ENCODE measurements around the gene USP36. TPM values are rescaled to one million over a fixed set of nuclear protein-coding genes. Genes with fewer than 3 reads are reported as not detected.
"Not testable (repeated sequence)": the region's sequence is repeated elsewhere in the genome, so short reads cannot be mapped to it uniquely, and the experiment has no call there.

USP36 gene
- polyA plus RNA-seq, 3 donors from 2014 or later: 9.6 to 31.7 (median 22.7) TPM

DNA sequence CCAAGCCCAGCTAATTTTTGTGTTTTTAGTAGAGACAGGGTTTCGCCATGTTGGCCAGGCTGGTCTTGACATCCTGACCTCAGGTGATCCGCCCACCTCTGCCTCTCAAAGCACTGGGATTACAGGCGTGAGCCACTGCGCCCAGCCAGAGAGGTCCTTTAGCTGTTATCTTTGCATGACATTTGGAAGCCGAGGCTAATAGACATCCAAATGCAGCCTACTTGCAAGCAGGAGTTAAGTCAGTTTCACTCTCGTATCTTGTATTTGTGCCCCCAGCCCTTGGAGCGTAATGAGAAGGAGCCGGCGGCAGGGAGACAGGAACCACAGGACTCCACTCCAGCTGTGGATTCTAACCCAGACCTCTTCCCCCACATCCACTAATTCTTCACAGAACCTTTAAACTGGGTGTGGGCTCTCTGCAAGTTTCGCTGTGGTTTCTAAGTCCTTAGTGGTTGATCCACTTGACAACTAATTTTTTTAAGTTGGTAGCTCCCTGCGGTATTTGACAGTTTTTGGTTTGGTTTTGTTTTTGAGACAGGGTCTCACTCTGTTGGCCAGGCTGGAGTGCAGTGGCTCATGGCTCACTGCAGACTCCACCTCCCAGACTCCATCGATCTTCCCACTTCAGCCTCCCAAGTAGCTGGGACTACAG lies 55.5 kb downstream of the USP36 start:
- H3K4me1 Mint-ChIP-seq: peaks cover 72 to 74% of the 10 kb centered on the region in 2 donors
- peak; percentile 79 to 81 (median 81) for DNase-seq

DNA sequence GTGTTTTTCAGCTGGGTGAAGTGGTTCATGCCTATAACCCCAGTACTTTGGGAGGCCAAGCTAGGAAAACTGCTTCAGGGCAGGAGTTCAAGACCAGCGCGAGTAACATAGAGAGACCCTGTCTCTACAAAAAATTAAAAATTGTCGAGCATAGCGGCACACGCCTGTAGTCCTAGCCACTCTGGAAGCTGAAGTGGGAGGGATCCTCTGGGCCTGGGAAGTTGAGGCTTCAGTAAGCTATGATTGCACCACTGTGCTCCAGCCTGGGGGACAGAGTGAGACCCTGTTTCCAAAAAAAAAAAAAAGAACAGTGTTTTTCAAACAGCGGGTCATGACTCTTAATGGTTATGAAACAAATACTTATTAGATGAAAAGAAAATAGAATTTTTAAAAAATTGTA lies 56.3 kb downstream of the USP36 start:
- no peak for DNase-seq
- Mint-ChIP-seq H3K4me1 (peaks cover 73 to 74% of the 10 kb centered on the region in 2 donors), H3K27me3 (ENCODE audit: low read depth in 3 of 3) (peaks cover 16 to 31% (median 25%) of the 10 kb centered on the region in 3 donors), H3K27ac (peak overlapping the region; percentile 85 to 96 (median 94)), H3K4me3 (peak overlapping the region; percentile 85 to 89 (median 87)), H3K9me3 (peaks cover 0 to 2% (median 0%) of the 10 kb centered on the region in 6 donors), H3K36me3 (peaks cover 0 to 4% (median 3%) of the 10 kb centered on the region in 3 donors)

More for the DNA sequence above, 55.5 kb downstream of the USP36 start:
- peaks cover 0 to 5% (median 3%) of the 10 kb centered on the region in 3 donors for H3K36me3 Mint-ChIP-seq
- peaks cover 15 to 28% (median 26%) of the 10 kb centered on the region in 3 donors for H3K27me3 Mint-ChIP-seq (ENCODE audit: low read depth in 3 of 3)
- peak overlapping the region; percentile 85 to 96 (median 91) for H3K27ac Mint-ChIP-seq
- H3K9me3 Mint-ChIP-seq: peaks cover 0 to 2% (median 0%) of the 10 kb centered on the region in 6 donors
- H3K4me3 Mint-ChIP-seq: peak overlapping the region; percentile 85 to 89 (median 86)

DNA sequence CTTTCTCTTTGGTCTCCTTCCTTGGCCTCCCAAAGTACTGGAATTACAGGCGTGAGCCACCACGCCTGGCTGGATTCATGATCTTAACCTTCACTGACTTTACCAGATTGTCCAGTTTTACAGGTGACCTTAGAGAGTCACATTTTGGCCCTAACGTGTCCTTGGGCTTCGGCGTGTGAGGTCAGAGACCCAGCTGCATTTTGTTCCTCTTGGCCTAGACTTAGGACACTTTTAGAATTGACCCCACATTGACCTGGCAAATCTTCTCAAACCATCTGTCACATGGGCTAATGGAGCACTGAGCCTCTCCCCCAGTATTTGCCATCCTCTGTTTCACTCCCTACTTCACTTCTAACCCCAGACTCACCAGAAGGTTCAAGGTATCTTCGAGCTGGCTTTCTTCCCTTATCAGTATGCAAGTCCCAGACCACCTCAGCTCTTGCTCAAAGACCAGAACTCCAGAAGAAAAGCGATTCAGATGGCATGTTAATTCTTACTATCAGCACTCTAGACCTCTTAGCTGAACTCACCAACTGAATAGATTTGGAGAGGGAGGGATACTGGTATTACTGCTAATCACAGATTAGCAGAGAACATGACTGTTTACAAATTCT lies 56.8 kb downstream of the USP36 start:
- H3K9me3 Mint-ChIP-seq: peaks cover 0 to 2% (median 0%) of the 10 kb centered on the region in 6 donors
- H3K4me3 Mint-ChIP-seq: peak overlapping the region; percentile 85 to 89 (median 87)
- DNase-seq: no peak
- peaks cover 16 to 32% (median 30%) of the 10 kb centered on the region in 3 donors for H3K27me3 Mint-ChIP-seq (ENCODE audit: low read depth in 3 of 3)
- H3K36me3 Mint-ChIP-seq: peaks cover 0 to 4% (median 3%) of the 10 kb centered on the region in 3 donors
- peak overlapping the region; percentile 85 to 96 (median 94) for H3K27ac Mint-ChIP-seq
- peaks cover 74% of the 10 kb centered on the region in 2 donors for H3K4me1 Mint-ChIP-seq

DNA sequence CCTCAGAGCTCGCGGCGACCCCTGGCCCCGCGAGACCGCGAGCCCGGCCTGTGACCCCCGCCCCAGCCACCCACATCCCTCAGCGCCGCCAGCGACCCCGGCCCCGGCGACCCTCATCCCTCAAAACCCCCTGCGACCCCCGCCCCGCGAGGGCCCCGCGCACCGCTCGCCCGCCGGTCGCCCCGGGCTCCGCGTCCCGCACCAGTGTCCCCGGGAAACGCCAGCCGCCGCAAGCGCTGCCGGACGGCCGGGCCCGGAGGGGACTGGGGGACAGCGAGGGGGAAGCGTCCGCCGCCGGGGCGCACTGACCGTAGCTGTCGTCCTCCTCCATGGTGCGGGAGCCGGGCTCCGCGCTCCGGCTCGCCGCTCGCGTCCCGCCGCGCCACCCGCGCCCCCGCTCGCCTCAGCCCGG lies 58.7 kb downstream of the USP36 start, which contains the start of gene CYTH1:
TSS of gene CYTH1 (minus strand) at position 381 of the 412 bp plus-strand sequence. CDS start at position 331, 50 bp downstream.
- Mint-ChIP-seq H3K36me3 (peaks cover 0 to 4% (median 0%) of the 10 kb centered on the region in 3 donors), H3K27ac (peak within 1 kb of the TSS; percentile 92 to 97 (median 95)), H3K9me3 (no peaks in the 10 kb centered on the region), H3K4me1 (peaks cover 73% of the 10 kb centered on the region in 2 donors), H3K4me3 (peak within 1 kb of the TSS; percentile 89 to 98 (median 90)), H3K27me3 (ENCODE audit: low read depth in 3 of 3) (peaks cover 16 to 36% (median 35%) of the 10 kb centered on the region in 3 donors)
- DNase-seq: no peak

DNA sequence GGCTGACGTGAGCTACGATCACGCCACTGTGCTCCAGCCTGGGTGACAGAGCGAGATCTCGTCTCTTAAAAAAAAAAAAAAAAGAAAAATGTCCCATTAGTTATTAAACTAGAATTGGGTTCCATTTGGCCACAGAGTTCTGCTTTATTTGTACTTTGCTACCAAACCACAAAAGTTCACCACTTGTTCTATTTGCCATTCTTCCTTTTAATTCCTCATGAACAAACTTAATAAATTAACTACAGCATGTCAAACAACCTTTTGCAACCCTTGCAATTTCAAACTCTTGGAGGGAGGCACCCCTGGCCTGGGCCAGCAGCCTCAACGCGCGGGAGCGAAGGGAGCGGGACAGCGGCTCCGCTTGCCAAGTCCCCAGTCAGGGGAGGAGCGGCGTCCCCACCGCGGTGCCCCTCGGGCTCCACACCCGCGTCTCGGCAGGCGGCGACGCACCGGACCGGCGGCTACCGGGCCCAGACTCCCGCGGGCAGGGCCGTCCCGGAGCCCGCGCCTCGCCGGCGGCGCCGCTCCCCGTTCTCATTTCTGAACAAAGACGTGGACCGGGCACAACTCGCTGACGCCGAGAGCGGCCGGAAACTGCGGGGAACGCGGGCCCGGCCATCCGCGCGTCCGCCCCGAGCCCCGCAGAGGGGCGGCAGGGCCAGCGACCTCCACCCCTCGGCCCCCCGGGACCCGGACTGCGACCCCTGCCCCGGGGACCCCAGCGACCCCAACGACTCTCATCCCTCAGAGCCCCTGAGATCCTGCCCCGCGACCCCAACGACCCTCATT lies 59.3 kb downstream of the USP36 start:
- Mint-ChIP-seq H3K4me3 (peak overlapping the region; percentile 89 to 98 (median 90)), H3K9me3 (no peaks in the 10 kb centered on the region), H3K36me3 (peaks cover 0 to 4% (median 0%) of the 10 kb centered on the region in 3 donors), H3K4me1 (peaks cover 72 to 74% of the 10 kb centered on the region in 2 donors), H3K27ac (peak overlapping the region; percentile 91 to 97 (median 94)), H3K27me3 (ENCODE audit: low read depth in 3 of 3) (peaks cover 16 to 36% (median 35%) of the 10 kb centered on the region in 3 donors)
- peak; percentile 50 to 54 (median 52) for DNase-seq

DNA sequence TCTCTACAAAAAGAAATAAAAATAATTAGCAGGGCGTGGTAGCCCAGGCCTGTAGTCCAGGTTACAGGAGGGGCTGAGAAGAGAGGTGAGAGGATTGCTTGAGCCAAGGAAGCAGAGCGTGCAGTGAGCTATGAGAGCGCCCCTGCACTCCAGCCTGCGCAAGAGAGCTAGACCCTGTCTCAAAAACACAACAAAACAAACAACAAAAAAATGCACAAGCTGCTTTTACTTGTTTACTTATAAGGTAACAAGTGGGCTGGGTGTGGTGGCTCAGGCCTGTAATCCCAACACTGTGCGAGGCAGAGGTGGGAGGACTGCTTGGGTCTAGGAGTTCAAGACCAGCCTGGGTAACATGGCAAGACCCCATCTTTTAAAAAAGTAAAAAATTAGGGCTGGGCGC lies 60.3 kb downstream of the USP36 start:
- peaks cover 14 to 36% (median 33%) of the 10 kb centered on the region in 3 donors for H3K27me3 Mint-ChIP-seq (ENCODE audit: low read depth in 3 of 3)

DNA sequence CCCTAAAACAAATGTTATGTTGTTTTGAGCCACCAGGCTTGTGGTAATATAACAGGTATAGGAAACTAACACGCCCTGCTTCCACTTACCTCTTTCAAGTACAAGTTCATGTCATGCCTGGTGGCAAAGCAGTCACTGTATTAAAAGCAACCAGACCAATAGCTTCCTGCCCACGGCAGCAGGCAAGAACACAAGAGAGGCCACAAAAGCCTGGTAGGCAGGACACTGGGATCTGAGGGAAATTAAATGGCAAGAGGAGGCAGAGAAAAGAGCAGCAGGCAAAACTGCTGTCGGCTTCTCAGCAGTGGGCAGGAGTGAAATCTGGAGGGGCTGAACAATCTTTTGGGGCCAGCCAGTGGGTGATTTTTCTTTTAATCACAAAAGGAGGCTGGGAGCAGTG lies 60.8 kb downstream of the USP36 start:
- peak; percentile 53 to 68 (median 65) for DNase-seq
- Mint-ChIP-seq H3K36me3 (peaks cover 0 to 4% (median 0%) of the 10 kb centered on the region in 3 donors), H3K9me3 (no peaks in the 10 kb centered on the region), H3K4me3 (peak overlapping the region; percentile 89 to 98 (median 90)), H3K27me3 (ENCODE audit: low read depth in 3 of 3) (peaks cover 11 to 34% (median 29%) of the 10 kb centered on the region in 3 donors), H3K27ac (peak overlapping the region; percentile 93 to 99 (median 96)), H3K4me1 (peaks cover 72 to 74% of the 10 kb centered on the region in 2 donors)

More for the DNA sequence above, 60.3 kb downstream of the USP36 start:
- H3K4me1 Mint-ChIP-seq: peaks cover 72 to 74% of the 10 kb centered on the region in 2 donors
- H3K36me3 Mint-ChIP-seq: peaks cover 0 to 4% (median 0%) of the 10 kb centered on the region in 3 donors
- no peak for DNase-seq
- peak overlapping the region; percentile 89 to 98 (median 90) for H3K4me3 Mint-ChIP-seq
- H3K27ac Mint-ChIP-seq: peak overlapping the region; percentile 93 to 99 (median 96)
- H3K9me3 Mint-ChIP-seq: no peaks in the 10 kb centered on the region

DNA sequence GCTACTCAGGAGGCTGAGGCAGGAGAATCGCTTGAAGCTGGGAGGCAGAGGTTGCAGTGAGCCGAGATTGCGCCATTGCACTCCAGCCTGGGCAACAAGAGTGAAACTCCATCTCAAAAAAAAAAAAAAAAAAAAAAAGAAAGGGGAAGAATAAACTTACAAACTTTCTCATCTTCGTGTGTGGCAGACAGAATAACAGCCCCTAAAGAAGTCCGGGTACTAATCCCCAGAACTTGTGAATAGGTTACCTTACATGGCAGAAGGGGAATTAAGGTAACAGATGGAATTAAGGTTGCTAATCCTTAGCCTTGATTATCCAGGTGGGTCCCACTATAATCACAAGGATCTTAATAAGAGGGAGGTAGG lies 61.3 kb downstream of the USP36 start:
- H3K9me3 Mint-ChIP-seq, H3K36me3 Mint-ChIP-seq, DNase-seq: not testable (repeated sequence)
- peak overlapping the region; percentile 93 to 99 (median 96) for H3K27ac Mint-ChIP-seq
- H3K4me1 Mint-ChIP-seq: peaks cover 72 to 74% of the 10 kb centered on the region in 2 donors
- H3K4me3 Mint-ChIP-seq: peak overlapping the region; percentile 89 to 98 (median 90)
- H3K27me3 Mint-ChIP-seq (ENCODE audit: low read depth in 3 of 3): peaks cover 9 to 39% (median 31%) of the 10 kb centered on the region in 3 donors

DNA sequence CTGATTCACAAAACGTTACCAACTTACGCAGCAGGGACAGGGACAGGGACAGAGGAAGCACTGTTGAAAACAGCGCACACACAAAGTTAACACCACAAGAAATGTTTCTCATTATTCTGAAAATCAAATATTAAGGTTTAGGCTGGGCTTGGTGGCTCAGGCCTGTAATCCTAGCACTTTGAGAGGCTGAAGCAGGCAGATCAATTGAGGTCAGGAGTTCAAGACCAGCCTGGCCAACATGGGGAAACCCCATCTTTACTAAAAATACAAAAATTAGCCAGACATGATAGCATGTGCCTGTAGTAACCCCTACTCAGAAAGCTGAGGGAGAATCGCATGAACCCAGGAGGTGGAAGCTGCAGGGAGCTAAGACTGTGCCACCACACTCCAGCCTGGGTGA lies 62.7 kb downstream of the USP36 start:
- DNase-seq: no peak
- Mint-ChIP-seq H3K27me3 (ENCODE audit: low read depth in 3 of 3) (peaks cover 4 to 36% (median 23%) of the 10 kb centered on the region in 3 donors), H3K9me3 (no peaks in the 10 kb centered on the region), H3K4me3 (peak overlapping the region; percentile 69 to 80 (median 72)), H3K36me3 (peaks cover 0 to 4% (median 0%) of the 10 kb centered on the region in 3 donors), H3K4me1 (peaks cover 69 to 70% of the 10 kb centered on the region in 2 donors), H3K27ac (peak overlapping the region; percentile 88 to 99 (median 94))

DNA sequence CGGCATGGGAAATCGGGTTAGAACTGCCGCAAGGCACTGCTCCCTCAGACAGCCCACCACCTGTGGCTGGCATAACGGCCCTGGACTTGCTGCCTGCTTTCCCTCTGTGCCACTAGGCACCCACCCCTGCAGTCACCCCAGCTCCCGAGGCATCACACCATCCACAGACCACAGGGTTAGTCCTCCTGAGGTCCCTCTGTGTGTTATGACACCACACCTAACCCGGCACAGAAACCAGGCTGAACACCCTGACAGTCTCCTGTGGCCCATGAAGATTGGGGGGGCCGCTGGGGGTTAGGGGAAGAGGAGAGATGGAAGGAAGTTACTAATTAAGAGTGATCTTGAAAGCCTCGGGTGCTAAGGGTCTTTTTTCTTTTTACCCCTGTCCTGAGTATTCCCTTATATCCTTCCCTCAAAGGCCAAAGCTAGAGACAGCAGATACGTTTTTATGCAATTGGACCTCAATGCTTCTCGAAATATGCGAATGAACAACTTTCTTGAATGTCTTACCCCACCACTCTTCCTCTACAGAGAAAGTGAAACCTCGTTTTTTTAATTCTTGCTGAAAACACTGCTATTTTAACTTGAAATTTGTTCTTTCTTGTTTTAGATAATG lies 65.5 kb downstream of the USP36 start:
- H3K4me1 Mint-ChIP-seq: peaks cover 81 to 84% of the 10 kb centered on the region in 2 donors
- no peaks in the 10 kb centered on the region for H3K9me3 Mint-ChIP-seq
- peak overlapping the region; percentile 86 to 96 (median 87) for H3K4me3 Mint-ChIP-seq
- peaks cover 3 to 9% (median 8%) of the 10 kb centered on the region in 3 donors for H3K36me3 Mint-ChIP-seq
- peak overlapping the region; percentile 94 to 99 (median 97) for H3K27ac Mint-ChIP-seq
- H3K27me3 Mint-ChIP-seq (ENCODE audit: low read depth in 3 of 3): peaks cover 2 to 23% (median 16%) of the 10 kb centered on the region in 3 donors
- DNase-seq: peak; percentile 69 to 75 (median 74)

DNA sequence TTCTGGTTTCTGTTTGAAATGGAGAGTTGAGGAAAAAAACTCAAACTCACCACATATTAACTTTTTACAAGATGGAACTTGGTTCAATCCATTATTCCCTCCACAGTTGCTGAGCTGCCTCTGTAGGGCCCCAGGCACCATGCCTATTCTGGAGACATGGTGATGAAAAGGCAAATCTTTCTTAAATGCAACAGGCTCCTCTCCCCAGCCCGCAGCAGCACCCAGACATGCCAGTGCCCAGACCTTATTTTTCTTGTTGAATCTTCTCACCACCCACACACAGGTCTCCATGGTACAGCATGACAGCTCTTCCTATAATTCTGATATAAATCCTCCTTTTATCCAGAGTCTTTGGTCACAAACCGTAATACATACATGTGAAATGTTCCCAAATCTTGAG lies 66.2 kb downstream of the USP36 start:
- peaks cover 75 to 78% of the 10 kb centered on the region in 2 donors for H3K4me1 Mint-ChIP-seq
- H3K36me3 Mint-ChIP-seq: peaks cover 3 to 8% (median 5%) of the 10 kb centered on the region in 3 donors
- H3K9me3 Mint-ChIP-seq: no peaks in the 10 kb centered on the region
- peaks cover 0 to 20% (median 11%) of the 10 kb centered on the region in 3 donors for H3K27me3 Mint-ChIP-seq (ENCODE audit: low read depth in 3 of 3)
- H3K27ac Mint-ChIP-seq: peak overlapping the region; percentile 94 to 99 (median 97)
- DNase-seq: no peak
- peak overlapping the region; percentile 86 to 96 (median 87) for H3K4me3 Mint-ChIP-seq

DNA sequence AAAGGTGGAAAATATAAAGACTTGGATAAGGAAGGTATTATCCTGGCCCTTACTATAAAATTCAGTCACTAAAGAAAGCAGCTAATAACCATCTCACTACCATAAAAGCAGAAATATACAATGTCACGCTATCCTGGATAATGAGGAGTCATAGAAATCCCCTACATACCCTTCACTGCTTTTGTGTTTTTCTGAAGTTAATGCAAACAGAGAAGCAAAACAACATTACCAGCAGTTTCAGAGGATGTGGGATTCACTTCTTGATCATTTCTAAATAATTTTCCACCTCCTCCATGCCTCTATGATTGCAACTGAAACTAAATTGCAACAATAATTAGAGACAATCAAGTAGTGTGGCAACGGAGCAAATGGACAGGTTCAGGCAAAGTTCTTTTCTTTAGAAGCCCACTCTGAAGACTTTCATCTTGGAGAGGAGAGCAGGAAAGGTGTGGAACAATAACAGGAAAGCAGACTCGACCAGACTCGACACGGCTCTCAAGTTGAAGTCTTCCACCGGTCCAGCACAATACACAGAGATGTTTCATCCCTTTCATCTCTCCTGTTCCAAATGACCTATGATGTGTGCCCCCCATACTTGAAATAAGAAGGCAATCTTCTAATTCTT lies 68.7 kb downstream of the USP36 start:
- H3K4me1 Mint-ChIP-seq: peaks cover 54 to 58% of the 10 kb centered on the region in 2 donors

More for the DNA sequence above, 68.7 kb downstream of the USP36 start:
- DNase-seq: no peak
- Mint-ChIP-seq H3K27ac (peak overlapping the region; percentile 93 to 99 (median 96)), H3K36me3 (peaks cover 3 to 8% (median 5%) of the 10 kb centered on the region in 3 donors), H3K27me3 (ENCODE audit: low read depth in 3 of 3) (peaks cover 0 to 8% (median 6%) of the 10 kb centered on the region in 3 donors), H3K9me3 (no peaks in the 10 kb centered on the region), H3K4me3 (peak overlapping the region; percentile 74 to 91 (median 82))
